HG03432 (cell line): ENCODE results near the gene CHST11.

Experiments
- ATAC-seq: cut with Tn5 transposase; IDR thresholded peaks from one replicate; pipeline ENCODE4 v1.9.1; 2021; ENCODE audit warnings: mild to moderate bottlenecking, moderate library complexity; ENCODE audit not compliant: unreplicated experiment

Gene CHST11

GRCh38 chr12:104746467-104747088, 289.8 kb downstream of the CHST11 start:
- no peak for ATAC-seq

GRCh38 chr12:104747330-104747729, 290.6 kb downstream of the CHST11 start:
- ATAC-seq = no peak

- ATAC-seq = no peak
These were observed 291.2 kb downstream of the CHST11 start for GRCh38 chr12:104747955-104748354.

GRCh38 chr12:104748356-104748755, 291.6 kb downstream of the CHST11 start:
- no peak for ATAC-seq

GRCh38 chr12:104748790-104749189, 292.0 kb downstream of the CHST11 start:
- ATAC-seq = no peak

GRCh38 chr12:104749545-104749944, 292.8 kb downstream of the CHST11 start:
- ATAC-seq = no peak

- ATAC-seq = no peak
These were observed 293.3 kb downstream of the CHST11 start for GRCh38 chr12:104750061-104750460.

GRCh38 chr12:104751120-104751519, 294.4 kb downstream of the CHST11 start:
- ATAC-seq = peak; percentile 37

GRCh38 chr12:104751594-104751993, 294.8 kb downstream of the CHST11 start:
- ATAC-seq = peak; percentile 80

- no peak for ATAC-seq
These were observed 295.3 kb downstream of the CHST11 start for GRCh38 chr12:104752016-104752415.

- ATAC-seq = no peak
These were observed 296.1 kb downstream of the CHST11 start for GRCh38 chr12:104752881-104753280.

- ATAC-seq = no peak
These were observed 300.2 kb downstream of the CHST11 start for GRCh38 chr12:104756901-104757300.

GRCh38 chr12:104758771-104759170, 302.0 kb downstream of the CHST11 start:
- no peak for ATAC-seq

- no peak for ATAC-seq
These were observed 304.3 kb downstream of the CHST11 start for GRCh38 chr12:104761091-104761490.

GRCh38 chr12:104761611-104762010, 304.9 kb downstream of the CHST11 start:
- ATAC-seq = no peak

- peak; percentile 55 for ATAC-seq
These were observed 306.5 kb downstream of the CHST11 start for GRCh38 chr12:104763168-104763805.

GRCh38 chr12:104764225-104765091, 307.7 kb downstream of the CHST11 start:
- ATAC-seq = no peak

- no peak for ATAC-seq
These were observed 310.5 kb downstream of the CHST11 start for GRCh38 chr12:104767261-104767660.

GRCh38 chr12:104768033-104768432, 311.3 kb downstream of the CHST11 start:
- ATAC-seq = no peak

GRCh38 chr12:104769144-104769561, 312.4 kb downstream of the CHST11 start:
- ATAC-seq = no peak

GRCh38 chr12:104772336-104772735, 315.6 kb downstream of the CHST11 start:
- ATAC-seq = no peak

GRCh38 chr12:104775731-104776231, 319.0 kb downstream of the CHST11 start:
- no peak for ATAC-seq
